ENCODE results near the gene PSMA1. TPM values are rescaled to one million over a fixed set of nuclear protein-coding genes. Genes with fewer than 3 reads are reported as not detected.
"Not testable (repeated sequence)": the region's sequence is repeated elsewhere in the genome, so short reads cannot be mapped to it uniquely, and the experiment has no call there.

Gene PSMA1
- total RNA-seq (2014; rRNA removed; shearing (Covaris generic)): 224 and 233 TPM in 2 replicates
- 281 and 288 TPM in 2 replicates for polyA plus RNA-seq (2015; cell fraction: cytosol; rRNA removed)
- 379 and 405 TPM in 2 replicates for polyA plus RNA-seq (2015; cell fraction: nucleus; rRNA removed)

DNA sequence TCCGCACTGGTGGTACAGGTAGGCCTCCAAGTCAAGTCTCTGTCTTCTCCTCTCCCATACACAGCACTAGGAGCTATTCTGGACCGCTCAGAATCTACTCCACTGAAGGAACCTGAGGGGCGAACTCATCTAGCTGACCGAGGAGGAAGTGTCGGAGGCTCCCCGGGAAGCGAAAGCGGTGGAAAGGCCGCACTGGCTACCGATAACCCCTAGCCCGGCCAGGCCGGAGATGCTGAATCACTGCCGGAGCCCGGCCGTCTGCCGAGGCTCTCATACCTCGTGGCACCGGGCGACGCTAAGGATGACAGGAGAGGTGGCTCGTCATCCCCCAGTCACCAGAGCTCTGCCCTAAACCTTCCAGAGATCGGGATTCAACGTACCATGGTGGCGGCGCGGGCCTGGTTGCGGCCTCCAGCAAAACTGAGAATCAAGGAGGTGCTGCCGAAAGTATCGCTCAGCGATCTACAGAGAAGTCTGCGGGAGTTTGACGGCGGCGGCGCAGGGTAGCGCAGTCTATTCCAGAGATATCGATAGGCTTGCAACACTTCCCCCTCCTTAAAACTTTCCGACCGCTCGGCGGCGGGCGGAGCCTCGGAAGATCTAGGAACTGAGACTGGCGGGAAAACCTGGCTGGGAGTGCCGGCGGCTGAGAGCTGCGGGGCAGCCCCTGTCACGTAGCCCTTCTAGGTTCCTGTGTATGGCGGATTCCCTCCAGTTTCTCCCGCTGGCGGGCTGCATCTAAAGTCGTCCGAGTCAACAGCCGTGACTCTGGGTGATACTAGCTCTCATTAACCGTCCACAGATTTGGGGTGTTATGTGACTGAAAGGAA lies at the start of gene PSMA1:
PSMA1 (minus strand) TSS at position 470 of the 830 bp plus-strand sequence; CDS start at position 383, 87 bp downstream.
- peak; percentile 95 for DNase-seq (ENCODE audit: low read depth)

GRCh38 chr11:14569516-14569915 lies 49.3 kb upstream of the PSMA1 start:
- DNase-seq (ENCODE audit: low read depth): not testable (repeated sequence)

GRCh38 chr11:14567064-14567651 lies 47.0 kb upstream of the PSMA1 start:
- DNase-seq (ENCODE audit: low read depth): no peak

DNA sequence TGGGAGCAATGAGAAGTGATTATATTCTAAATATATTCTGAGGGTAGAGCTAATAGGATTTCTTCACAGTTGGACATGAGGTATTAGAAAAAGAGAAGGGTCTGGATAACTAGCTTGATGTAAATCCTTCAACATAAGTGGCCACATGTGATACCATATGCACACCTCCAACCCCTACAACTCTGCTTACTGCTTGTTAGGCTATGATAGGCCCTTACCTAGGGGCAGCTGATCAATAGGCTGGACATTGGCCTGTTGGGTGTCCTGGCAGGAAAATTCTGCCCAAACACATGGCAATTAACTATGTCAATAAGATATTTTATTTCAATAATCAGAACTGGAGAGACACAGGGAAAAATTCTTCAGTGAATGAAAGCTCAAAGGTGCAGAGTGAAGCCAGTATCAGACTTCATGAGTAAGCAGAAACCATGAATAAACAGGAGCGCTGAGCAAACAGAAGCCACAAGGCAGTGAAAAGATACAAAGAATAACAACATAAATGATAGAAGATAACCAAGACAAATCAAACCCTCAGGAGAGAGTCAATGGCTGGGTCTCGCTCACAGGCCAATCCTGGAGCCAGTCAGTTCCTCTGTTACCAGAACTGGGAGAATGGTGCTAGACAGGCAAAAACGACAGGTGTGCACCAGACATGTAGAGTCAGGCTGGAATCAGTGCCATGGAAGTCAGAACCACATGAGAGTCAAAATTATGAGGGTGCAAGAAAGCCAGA lies 46.3 kb upstream of the PSMA1 start:
- no peak for DNase-seq (ENCODE audit: low read depth)

DNA sequence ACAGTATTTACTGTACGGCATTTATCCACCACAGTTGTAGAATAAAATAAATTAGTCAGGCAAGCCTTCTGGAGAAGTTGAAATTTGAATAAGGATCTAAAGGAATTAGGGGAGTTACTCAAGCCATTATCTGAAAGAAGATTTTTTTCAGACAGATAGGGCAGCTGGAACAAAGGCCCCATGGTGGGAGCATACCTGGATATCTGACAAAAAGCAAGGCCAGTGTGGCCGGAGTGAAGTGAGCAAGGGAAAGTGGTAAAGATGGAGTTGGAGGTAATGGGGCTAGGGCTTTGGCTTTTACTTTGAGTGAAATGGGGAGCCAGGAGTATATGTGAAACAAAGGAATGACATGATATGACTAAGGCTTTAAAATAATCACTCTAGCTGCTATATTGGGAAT lies 45.7 kb upstream of the PSMA1 start:
- no peak for DNase-seq (ENCODE audit: low read depth)

GRCh38 chr11:14555818-14556217 lies 35.6 kb upstream of the PSMA1 start:
- no peak for DNase-seq (ENCODE audit: low read depth)

GRCh38 chr11:14554959-14555358 lies 34.8 kb upstream of the PSMA1 start:
- DNase-seq (ENCODE audit: low read depth): no peak

GRCh38 chr11:14552089-14552488 lies 31.9 kb upstream of the PSMA1 start:
- no peak for DNase-seq (ENCODE audit: low read depth)

- no peak for DNase-seq (ENCODE audit: low read depth)
Observed at GRCh38 chr11:14551380-14551779, 31.2 kb upstream of the PSMA1 start.

DNA sequence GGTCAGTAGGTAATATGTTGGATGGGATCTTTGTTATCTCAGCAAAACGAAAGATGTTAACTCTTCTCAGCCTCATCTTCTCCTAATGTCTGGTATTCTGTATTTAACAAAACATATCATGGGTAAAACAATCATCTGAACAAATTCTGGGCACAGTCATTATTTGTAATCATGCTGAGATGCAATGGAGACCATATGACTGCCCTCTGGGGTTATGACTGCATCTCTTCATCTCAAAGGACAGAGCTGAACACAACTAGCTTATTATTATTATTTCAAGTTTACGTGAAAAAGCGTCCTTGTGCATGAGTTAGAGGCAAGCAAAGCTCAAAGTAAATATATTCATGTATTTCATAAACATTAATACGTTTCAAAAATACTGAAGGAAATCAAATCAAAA lies 29.7 kb upstream of the PSMA1 start:
- DNase-seq (ENCODE audit: low read depth): no peak

DNA sequence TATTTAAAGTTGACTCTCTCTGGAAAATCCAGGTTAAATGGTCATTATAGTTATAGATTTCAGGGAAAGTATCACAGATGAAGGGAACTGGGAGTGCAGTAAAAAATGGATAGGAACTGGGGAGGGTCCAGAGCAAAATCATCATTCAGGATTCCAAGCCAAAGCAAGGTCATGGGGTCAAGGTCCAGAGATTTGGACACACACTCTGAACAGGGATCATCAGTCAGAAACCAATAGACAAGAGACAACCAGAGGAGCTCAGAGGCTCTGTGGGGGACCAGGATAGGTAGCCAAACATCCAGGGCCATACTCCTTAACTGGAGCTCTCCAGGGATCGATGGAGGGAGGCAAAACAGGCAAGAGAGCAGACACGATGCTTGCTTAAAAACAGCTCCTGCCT lies 27.3 kb upstream of the PSMA1 start:
- no peak for DNase-seq (ENCODE audit: low read depth)

DNA sequence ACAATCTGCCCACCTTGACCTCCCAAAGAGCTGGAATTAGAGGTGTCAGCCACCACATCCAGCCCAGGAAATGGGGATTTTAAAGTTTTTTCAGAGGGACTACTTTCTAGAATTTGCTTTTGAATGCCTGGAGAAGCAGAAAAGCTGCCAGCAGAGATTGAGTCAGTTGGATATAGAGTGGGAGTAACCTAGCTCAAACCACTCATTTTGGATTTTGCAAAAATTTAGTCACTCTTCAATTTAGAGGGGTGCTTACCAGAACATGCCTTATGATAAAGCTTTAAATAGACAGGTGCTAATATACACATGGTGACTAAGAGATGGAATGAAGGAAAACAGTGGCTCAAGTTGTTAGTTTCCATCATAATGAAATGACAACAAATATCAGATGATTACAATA lies 26.5 kb upstream of the PSMA1 start:
- no peak for DNase-seq (ENCODE audit: low read depth)

DNA sequence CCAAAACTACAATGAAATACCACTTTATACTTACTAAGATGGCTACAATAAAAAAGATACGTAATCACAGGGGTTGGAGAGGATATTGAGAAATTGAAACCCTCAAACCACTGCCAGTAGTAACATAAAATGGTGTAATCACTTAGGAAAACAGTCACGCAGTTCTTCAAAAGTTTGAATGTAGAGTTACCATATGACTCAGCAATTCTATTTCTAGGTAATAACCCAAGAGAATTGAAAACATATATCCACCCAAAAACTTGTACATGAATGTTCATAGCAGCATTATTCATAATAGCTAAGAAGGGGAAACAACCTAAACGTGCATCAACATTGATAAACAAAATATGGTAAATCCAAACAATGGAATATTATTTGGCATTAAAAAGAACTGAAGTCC lies 24.4 kb upstream of the PSMA1 start:
- peak; percentile 30 for DNase-seq (ENCODE audit: low read depth)

- DNase-seq (ENCODE audit: low read depth): no peak
Observed at GRCh38 chr11:14543260-14543659, 23.1 kb upstream of the PSMA1 start.

DNA sequence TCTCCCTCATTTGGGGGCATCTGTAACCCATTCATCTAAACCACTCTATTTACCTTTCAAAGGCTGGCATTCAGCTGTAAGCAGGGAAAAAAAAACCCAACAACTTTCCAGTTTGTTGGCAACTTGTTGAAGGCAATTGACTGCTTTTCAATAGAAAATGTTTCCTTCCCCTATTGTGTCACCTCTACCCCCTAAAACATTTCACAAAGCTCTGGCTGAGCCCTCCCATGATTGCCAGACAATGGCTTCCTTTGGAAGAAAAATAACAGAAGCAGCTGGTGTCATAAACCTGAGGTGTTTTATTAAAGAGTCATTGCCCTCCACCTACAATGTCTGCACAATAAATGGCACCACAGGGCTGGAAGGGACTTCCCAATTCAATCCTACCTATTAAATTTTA lies 22.1 kb upstream of the PSMA1 start:
- no peak for DNase-seq (ENCODE audit: low read depth)

- no peak for DNase-seq (ENCODE audit: low read depth)
Observed at GRCh38 chr11:14541192-14541947, 21.2 kb upstream of the PSMA1 start.

DNA sequence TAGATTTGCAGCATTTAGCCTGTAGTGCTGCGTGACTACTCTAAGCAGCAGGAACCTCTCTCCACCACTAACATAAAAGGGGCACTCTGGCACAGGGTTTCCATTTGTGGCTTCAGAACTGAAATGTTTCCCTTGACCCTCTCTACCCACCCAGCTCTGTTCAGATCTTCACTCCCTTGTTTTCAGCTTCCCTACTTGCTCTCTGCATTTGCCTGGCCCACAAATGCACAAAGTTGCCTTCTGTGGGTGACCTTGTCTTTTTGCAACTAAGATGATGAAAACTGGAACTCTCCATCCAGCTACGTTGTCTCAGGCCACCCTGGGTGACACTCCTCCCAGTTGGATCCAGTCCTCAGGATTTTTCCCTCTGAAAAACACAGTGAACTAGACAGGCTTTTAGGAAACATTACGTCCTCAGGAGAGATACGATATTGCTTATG lies 19.8 kb upstream of the PSMA1 start:
- DNase-seq (ENCODE audit: low read depth): no peak

GRCh38 chr11:14538926-14539554 lies 18.9 kb upstream of the PSMA1 start:
- no peak for DNase-seq (ENCODE audit: low read depth)

DNA sequence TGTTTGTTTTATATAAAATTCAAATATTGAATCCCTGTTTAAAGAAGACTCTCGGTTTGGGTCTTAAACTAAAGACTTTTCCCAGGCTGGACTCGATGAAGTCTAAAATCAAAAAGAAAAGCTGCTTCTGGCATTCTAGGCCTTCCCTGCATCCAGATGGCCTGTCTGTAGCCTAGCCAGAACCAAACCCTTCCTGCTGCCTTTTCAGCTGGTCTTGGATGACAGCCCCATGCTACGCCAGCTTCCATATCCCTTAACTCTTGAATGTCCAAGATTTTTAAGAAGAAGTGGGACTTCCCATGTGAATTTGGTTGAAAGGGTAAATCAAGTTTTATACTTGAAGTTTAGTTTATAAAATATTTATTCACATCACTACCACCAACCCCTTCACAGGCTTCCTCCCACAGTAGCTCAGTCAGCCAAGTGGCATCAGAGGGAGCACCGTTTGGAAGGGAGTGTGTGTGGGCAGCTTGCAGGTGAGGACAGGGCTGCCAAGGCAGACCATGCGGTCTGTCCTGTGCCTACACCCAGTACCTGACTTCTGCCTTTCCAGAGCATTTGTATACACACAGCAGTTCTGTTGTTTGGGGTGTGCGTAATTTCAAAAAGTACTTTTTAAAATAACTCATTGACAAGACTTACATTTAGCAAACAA lies 18.2 kb upstream of the PSMA1 start:
- no peak for DNase-seq (ENCODE audit: low read depth)

DNA sequence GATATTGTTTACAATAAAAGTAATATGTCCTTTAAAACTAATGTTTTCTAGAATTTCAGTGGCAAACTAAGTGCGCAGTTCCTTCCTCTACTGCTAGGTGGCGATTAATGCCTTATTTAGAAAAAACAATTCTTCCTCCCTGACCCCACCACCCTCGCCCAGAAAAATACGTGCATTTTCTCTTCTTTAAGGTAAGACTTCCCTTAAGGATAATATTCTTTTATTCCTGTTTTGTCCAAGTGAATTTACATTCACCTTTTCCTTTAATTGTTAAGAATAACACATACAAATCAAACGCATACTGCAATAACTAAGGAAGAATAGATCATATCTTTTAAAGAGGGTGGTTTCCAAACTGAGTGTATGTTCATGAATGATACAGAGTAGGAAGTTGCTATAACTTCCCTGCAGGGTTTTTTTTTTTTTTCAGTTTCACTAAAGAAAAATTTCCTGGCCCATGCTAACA lies 17.0 kb upstream of the PSMA1 start:
- peak; percentile 28 for DNase-seq (ENCODE audit: low read depth)
